ENCODE measurements around the gene AHDC1. TPM values are rescaled to one million over a fixed set of nuclear protein-coding genes. Genes with fewer than 3 reads are reported as not detected.
A peak's percentile ranks its signal among the peaks of the same experiment; 100 is the strongest.

Gene AHDC1
- total and polyA plus RNA-seq, 2 experiments from 2014 or later, result 13.3 to 14.4 TPM

- H3K9me2 ChIP-seq (replicated peaks; ENCODE audit: insufficient read depth), result no peaks in the 10 kb centered on the region
Measured at GRCh38 chr1:27552911-27553420, 51.0 kb downstream of the AHDC1 start.

GRCh38 chr1:27551953-27552312 lies 52.0 kb downstream of the AHDC1 start:
- no peaks in the 10 kb centered on the region for H3K36me3 ChIP-seq (replicated peaks; ENCODE audit: insufficient read depth, low read depth)
- no peak for DNase-seq (ENCODE audit: low spot score)
- WGBS (ENCODE audit: low lambda C conversion rate, missing lambda C conversion rate), result no CpG with 5 or more reads among the region's 14 CpGs

More at GRCh38 chr1:27552911-27553420, 51.0 kb downstream of the AHDC1 start:
- no peak overlapping the region for H3K4me2 ChIP-seq
- DNase-seq (ENCODE audit: low spot score), result no peak
- peaks cover 28% of the 10 kb centered on the region for H3K79me2 ChIP-seq
- no peaks in the 10 kb centered on the region for H3K27me3 ChIP-seq
- H2AFZ ChIP-seq, result no peak overlapping the region
- no peaks in the 10 kb centered on the region for H3K9me3 ChIP-seq (ENCODE audit: low read depth)
- TF ChIP-seq EZH2phosphoT487 (IDR thresholded peaks at IDR 0.05; ENCODE audit: low read depth, severe bottlenecking, unreplicated experiment), result no peak
- TF ChIP-seq EZH2 (IDR thresholded peaks at IDR 0.05; ENCODE audit: borderline replicate concordance), result no peak
- no peak for TF ChIP-seq CTCF (IDR thresholded peaks at IDR 0.05; ENCODE audit: poor library complexity)
- H3K27ac ChIP-seq, result peak overlapping the region; percentile 94
- no peaks in the 10 kb centered on the region for H4K20me1 ChIP-seq (ENCODE audit: insufficient read depth, poor library complexity, severe bottlenecking)
- 92% methylated on average over 15 of the region's 16 CpGs for WGBS (ENCODE audit: low lambda C conversion rate, missing lambda C conversion rate)
- H3K4me3 ChIP-seq, result no peak overlapping the region
- H3K4me1 ChIP-seq (ENCODE audit: insufficient read depth), result peaks cover 34% of the 10 kb centered on the region
- H3K36me3 ChIP-seq (replicated peaks; ENCODE audit: insufficient read depth, low read depth), result no peaks in the 10 kb centered on the region

GRCh38 chr1:27551170-27551952 lies 52.6 kb downstream of the AHDC1 start:
- H3K27me3 ChIP-seq, result no peaks in the 10 kb centered on the region
- 97% methylated on average over 40 of the region's 48 CpGs for WGBS (ENCODE audit: low lambda C conversion rate, missing lambda C conversion rate)
- DNase-seq (ENCODE audit: low spot score), result no peak
- H3K4me3 ChIP-seq, result no peak overlapping the region
- H3K4me1 ChIP-seq (ENCODE audit: insufficient read depth), result peaks cover 20% of the 10 kb centered on the region
- H3K9me3 ChIP-seq (ENCODE audit: low read depth), result no peaks in the 10 kb centered on the region
- H3K79me2 ChIP-seq, result peaks cover 39% of the 10 kb centered on the region
- H3K9me2 ChIP-seq (replicated peaks; ENCODE audit: insufficient read depth), result no peaks in the 10 kb centered on the region
- TF ChIP-seq EZH2phosphoT487 (IDR thresholded peaks at IDR 0.05; ENCODE audit: low read depth, severe bottlenecking, unreplicated experiment) (no peak), CTCF (IDR thresholded peaks at IDR 0.05; ENCODE audit: poor library complexity) (no peak), EZH2 (IDR thresholded peaks at IDR 0.05; ENCODE audit: borderline replicate concordance) (no peak)
- no peak overlapping the region for H2AFZ ChIP-seq
- H4K20me1 ChIP-seq (ENCODE audit: insufficient read depth, poor library complexity, severe bottlenecking), result no peaks in the 10 kb centered on the region
- H3K4me2 ChIP-seq, result no peak overlapping the region
- no peaks in the 10 kb centered on the region for H3K36me3 ChIP-seq (replicated peaks; ENCODE audit: insufficient read depth, low read depth)
- H3K27ac ChIP-seq, result no peak overlapping the region

More at GRCh38 chr1:27551953-27552312, 52.0 kb downstream of the AHDC1 start:
- H3K4me1 ChIP-seq (ENCODE audit: insufficient read depth), result peaks cover 26% of the 10 kb centered on the region
- H3K27me3 ChIP-seq, result no peaks in the 10 kb centered on the region
- H3K9me3 ChIP-seq (ENCODE audit: low read depth), result no peaks in the 10 kb centered on the region
- no peak overlapping the region for H3K4me2 ChIP-seq
- H3K79me2 ChIP-seq, result peaks cover 36% of the 10 kb centered on the region
- H4K20me1 ChIP-seq (ENCODE audit: insufficient read depth, poor library complexity, severe bottlenecking), result no peaks in the 10 kb centered on the region
- H3K9me2 ChIP-seq (replicated peaks; ENCODE audit: insufficient read depth), result no peaks in the 10 kb centered on the region
- no peak overlapping the region for H3K4me3 ChIP-seq
- H2AFZ ChIP-seq, result no peak overlapping the region
- TF ChIP-seq EZH2phosphoT487 (IDR thresholded peaks at IDR 0.05; ENCODE audit: low read depth, severe bottlenecking, unreplicated experiment), result no peak
- TF ChIP-seq CTCF (IDR thresholded peaks at IDR 0.05; ENCODE audit: poor library complexity), result no peak
- no peak for TF ChIP-seq EZH2 (IDR thresholded peaks at IDR 0.05; ENCODE audit: borderline replicate concordance)
- no peak overlapping the region for H3K27ac ChIP-seq
